ENCODE results near the gene TRAP1.
A peak's percentile ranks its signal among the peaks of the same experiment; 100 is the strongest.

Gene TRAP1

GRCh38 chr16:3717235-3718018, at the start of gene TRAP1:
Gene TRAP1, minus strand, starts transcription at chr16:3717524. Its CDS starts 16 bp downstream, at chr16:3717508.
- peak; percentile 77 for DNase-seq (ENCODE audit: low read depth)
- TF ChIP-seq CTCF (conservative IDR thresholded peaks at IDR 0.05; ENCODE audit: low read length), result no peak
- H3K4me3 ChIP-seq (ENCODE audit: low read length), result peak within 1 kb of the TSS; percentile 90

GRCh38 chr16:3766177-3766576, 48.9 kb upstream of the TRAP1 start:
- H3K4me3 ChIP-seq (ENCODE audit: low read length), result no peak overlapping the region
- TF ChIP-seq CTCF (conservative IDR thresholded peaks at IDR 0.05; ENCODE audit: low read length), result no peak
- no peak for DNase-seq (ENCODE audit: low read depth)

- H3K4me3 ChIP-seq (ENCODE audit: low read length), result no peak overlapping the region
- DNase-seq (ENCODE audit: low read depth), result no peak
- TF ChIP-seq CTCF (conservative IDR thresholded peaks at IDR 0.05; ENCODE audit: low read length), result no peak
Observed at GRCh38 chr16:3764409-3764808, 47.1 kb upstream of the TRAP1 start.

GRCh38 chr16:3762107-3762750, 44.9 kb upstream of the TRAP1 start:
- no peak overlapping the region for H3K4me3 ChIP-seq (ENCODE audit: low read length)
- DNase-seq (ENCODE audit: low read depth), result no peak
- TF ChIP-seq CTCF (conservative IDR thresholded peaks at IDR 0.05; ENCODE audit: low read length), result no peak

GRCh38 chr16:3761375-3762106, 44.2 kb upstream of the TRAP1 start:
- DNase-seq (ENCODE audit: low read depth), result no peak
- TF ChIP-seq CTCF (conservative IDR thresholded peaks at IDR 0.05; ENCODE audit: low read length), result no peak

GRCh38 chr16:3760518-3760917, 43.2 kb upstream of the TRAP1 start:
- no peak for TF ChIP-seq CTCF (conservative IDR thresholded peaks at IDR 0.05; ENCODE audit: low read length)
- no peak for DNase-seq (ENCODE audit: low read depth)
- no peak overlapping the region for H3K4me3 ChIP-seq (ENCODE audit: low read length)

More at GRCh38 chr16:3761375-3762106, 44.2 kb upstream of the TRAP1 start:
- H3K4me3 ChIP-seq (ENCODE audit: low read length), result no peak overlapping the region

Measured in AG10803 (cell line).